Anterior cingulate cortex (tissue), 58 donors: ENCODE measurements around the gene HSPB9.

Source experiments
- DNase-seq, 58 donors: peaks; one replicate each; lab custom pipeline; 2025; lab: John Stamatoyannopoulos, UW

The HSPB9 gene

GRCh38 chr17:42118126-42118510 is 4.5 kb upstream of the HSPB9 start:
- DNase-seq, result no peak

- DNase-seq, result peak in 1 of 58 donors; percentile 20
These were observed 4.1 kb upstream of the HSPB9 start for GRCh38 chr17:42118545-42118944.

- DNase-seq, result no peak
These were observed 3.3 kb upstream of the HSPB9 start for GRCh38 chr17:42119301-42119700.

GRCh38 chr17:42120161-42120769 is 2.3 kb upstream of the HSPB9 start:
- DNase-seq, result no peak

GRCh38 chr17:42120770-42121769 is 1.5 kb upstream of the HSPB9 start, which contains the start of gene KAT2A:
KAT2A (minus strand) TSS chr17:42121367; CDS start chr17:42121304, 63 bp downstream.
- peak in 57 of 58 donors; percentile 15 to 90 (median 72) for DNase-seq

- DNase-seq, result no peak
These were observed 1.7 kb downstream of the HSPB9 start for GRCh38 chr17:42124256-42124655.

GRCh38 chr17:42125565-42125964 is 3.0 kb downstream of the HSPB9 start:
- no peak for DNase-seq

GRCh38 chr17:42126836-42127235 is 4.2 kb downstream of the HSPB9 start:
- DNase-seq, result no peak

GRCh38 chr17:42127414-42127813 is 4.8 kb downstream of the HSPB9 start:
- no peak for DNase-seq

- peak in 16 of 58 donors; percentile 14 to 56 (median 26) for DNase-seq
These were observed 6.7 kb downstream of the HSPB9 start for GRCh38 chr17:42129109-42129837.

- DNase-seq, result no peak
These were observed 7.8 kb downstream of the HSPB9 start for GRCh38 chr17:42130310-42130936.

- no peak for DNase-seq
These were observed 8.6 kb downstream of the HSPB9 start for GRCh38 chr17:42131232-42131631.

GRCh38 chr17:42131981-42132432 is 9.4 kb downstream of the HSPB9 start:
- no peak for DNase-seq

- DNase-seq, result peak in 53 of 58 donors; percentile 4 to 88 (median 60)
These were observed 10.3 kb downstream of the HSPB9 start for GRCh38 chr17:42132941-42133340.

GRCh38 chr17:42133461-42134041 is 10.9 kb downstream of the HSPB9 start:
- peak in 1 of 58 donors; percentile 21 for DNase-seq

GRCh38 chr17:42135151-42135550 is 12.5 kb downstream of the HSPB9 start:
- DNase-seq, result no peak

GRCh38 chr17:42135664-42136653 is 13.4 kb downstream of the HSPB9 start:
- peak in 2 of 58 donors; percentile 7 to 11 for DNase-seq

GRCh38 chr17:42136654-42137051 is 14.0 kb downstream of the HSPB9 start:
- DNase-seq, result no peak
